Renal cortex interstitium (tissue), 11 donors: ENCODE results near the gene PFN1. TPM values are rescaled to one million over a fixed set of nuclear protein-coding genes. Genes with fewer than 3 reads are reported as not detected.

Experiments used
- DNase-seq, 11 donors: peaks; one replicate each; pipeline ENCODE4 v3.0.0-alpha.2; 2013; ENCODE audit warnings: low read depth in 9 of 11, low spot score in 4 of 11; ENCODE audit errors: extremely low read depth in 1 of 11
- polyA plus RNA-seq, 3 donors: library from polyadenylated mRNA; unstranded; fragments of 120-200 nt; gene quantifications; one replicate each; pipeline ENCODE4 v1.2.1, GENCODE V29; 2013; ENCODE audit not compliant: insufficient read length in 3 of 3

Gene PFN1
- polyA plus RNA-seq, 3 donors, result 350 to 480 (median 397) TPM

DNA sequence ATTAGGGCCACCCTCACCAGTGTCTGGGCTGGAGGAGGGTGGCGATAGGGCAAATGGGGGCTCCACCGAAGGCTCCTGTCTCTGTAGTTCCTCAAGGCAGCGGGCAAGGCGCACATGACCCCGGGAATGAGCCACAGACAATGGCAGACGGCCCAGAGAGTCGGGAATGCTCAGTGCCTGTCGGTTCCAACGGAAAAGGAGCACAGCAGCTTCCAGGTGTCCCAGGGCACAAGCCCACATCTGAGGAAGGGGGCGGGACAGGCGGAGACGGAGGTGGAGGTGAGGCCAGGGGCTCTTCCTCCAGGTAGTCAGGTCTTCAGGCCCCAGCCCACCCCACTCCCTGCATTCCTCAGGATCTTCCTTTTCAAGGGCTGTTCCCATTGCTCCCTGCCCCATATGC, 24.4 kb upstream of the PFN1 start:
- no peak for DNase-seq

DNA sequence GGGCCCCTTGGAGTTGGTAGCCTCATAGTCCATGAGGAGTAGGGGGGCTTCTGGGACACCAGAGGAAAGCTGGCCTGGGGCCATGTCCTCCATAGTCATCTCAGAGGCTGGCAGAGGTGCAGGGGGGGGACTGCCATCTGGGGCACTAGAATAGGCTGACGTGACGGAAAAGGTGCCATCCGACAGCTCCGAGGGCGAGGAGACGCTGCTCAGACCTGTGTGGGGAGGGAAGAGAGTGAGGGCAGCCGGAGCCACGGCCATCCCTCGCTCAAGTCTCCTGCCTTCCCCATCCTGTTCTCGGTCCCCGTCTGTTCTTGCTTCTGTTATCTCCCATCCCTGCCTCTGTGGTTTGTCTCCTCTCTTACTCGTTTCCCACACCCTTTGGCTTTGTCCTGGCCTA, 24.0 kb upstream of the PFN1 start:
- no peak for DNase-seq

GRCh38 chr17:4971826-4972225, 23.5 kb upstream of the PFN1 start:
- DNase-seq, result no peak

GRCh38 chr17:4970273-4970672, 21.9 kb upstream of the PFN1 start:
- DNase-seq, result no peak

GRCh38 chr17:4969551-4970173, 21.3 kb upstream of the PFN1 start:
- no peak for DNase-seq

DNA sequence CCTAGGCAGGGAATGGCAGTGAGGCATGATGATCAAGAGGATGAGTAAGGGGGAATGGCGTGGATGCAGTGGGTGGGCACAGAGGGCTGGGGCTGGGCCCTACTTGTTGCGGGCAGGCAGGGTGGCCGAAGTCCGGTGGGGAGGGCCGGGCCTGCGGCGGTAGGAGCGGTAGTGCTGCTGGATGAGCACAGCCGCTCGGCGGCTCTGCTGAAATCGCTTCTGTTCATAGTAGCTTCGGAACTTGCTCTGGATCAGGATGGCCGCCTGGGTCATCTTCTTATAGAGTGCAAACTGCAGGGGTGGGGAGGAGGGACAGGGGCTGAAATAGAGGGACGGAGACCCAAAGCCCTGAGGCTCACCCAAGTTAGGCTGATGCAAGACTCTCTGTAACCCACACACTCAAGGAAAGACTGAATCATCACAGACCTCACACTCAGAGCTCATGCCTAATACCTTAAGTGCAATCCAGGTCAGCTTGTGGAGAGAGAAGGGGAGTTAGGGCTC, 20.8 kb upstream of the PFN1 start:
- no peak for DNase-seq

- no peak for DNase-seq
Measured at GRCh38 chr17:4968486-4969046, 20.2 kb upstream of the PFN1 start.

GRCh38 chr17:4967539-4968485, 19.5 kb upstream of the PFN1 start, which contains the start of gene SPAG7:
SPAG7 (minus strand) TSS chr17:4967817; CDS start chr17:4967804, 13 bp downstream.
- peak; percentile 94 to 100 (median 96) for DNase-seq

GRCh38 chr17:4966844-4967538, 18.7 kb upstream of the PFN1 start:
- peak in 10 of 11 donors; percentile 96 to 100 (median 99) for DNase-seq

DNA sequence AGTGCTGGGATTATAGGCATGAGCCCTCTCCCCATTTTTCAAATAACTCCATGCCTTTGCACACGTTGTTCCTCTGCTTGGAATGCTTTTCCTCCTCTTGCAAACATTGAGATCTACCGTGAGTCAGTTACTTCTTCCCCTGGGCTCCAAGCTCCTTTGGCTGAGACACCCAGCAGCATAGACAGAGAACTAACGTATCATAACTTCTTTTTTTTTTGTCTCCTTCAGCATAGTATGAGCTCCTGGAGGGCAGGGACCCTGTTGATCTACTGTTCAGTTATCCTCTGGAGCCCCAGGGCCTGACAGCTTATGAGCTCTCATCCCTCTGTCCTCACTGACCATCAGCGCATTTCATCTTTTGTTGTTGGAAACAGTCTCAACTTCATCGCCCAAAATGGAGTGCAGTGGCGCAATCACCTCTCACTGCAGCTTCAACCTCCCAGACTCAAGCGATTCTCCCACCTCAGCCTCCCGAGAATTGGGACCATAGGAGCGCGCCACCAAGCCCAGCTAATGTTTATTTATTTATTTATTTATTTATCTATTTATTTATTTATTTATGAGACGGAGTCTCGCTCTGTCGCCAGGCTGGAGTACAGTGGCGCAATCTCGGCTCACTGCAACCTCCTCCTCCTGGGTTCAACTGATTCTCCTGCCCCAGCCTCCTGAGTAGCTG, 17.1 kb upstream of the PFN1 start:
- DNase-seq, result no peak

DNA sequence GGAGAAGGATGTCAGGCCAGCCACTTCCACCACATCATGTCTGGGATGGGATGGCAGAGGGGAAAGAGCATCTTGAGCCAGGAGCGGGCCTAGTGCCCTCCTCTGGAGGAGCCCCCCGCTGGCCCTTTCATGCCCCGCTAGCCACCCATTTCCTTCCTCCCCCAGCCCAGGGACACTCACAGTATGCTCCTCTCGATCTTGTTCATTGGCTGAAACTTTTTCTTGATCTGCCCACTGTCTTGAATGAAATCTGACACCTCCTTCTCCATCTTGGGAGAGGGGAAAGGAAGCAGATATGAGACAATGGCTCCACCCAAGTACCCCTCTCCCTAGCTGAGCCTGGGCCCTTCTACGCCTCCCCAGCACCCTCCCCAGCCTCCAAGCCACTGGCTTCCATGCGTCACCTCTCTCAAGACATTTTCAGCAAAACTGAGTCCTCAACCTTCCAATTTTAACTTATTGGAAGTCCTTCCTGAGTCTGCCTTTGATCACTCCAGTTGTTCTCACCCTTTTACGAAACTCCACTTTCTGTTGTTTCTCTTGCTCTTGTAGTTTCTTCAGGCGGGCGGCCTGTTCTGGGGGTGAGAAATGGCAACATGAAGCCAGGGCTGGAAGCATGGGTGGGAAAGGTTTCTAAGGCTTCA, 12.1 kb upstream of the PFN1 start:
- no peak for DNase-seq

- DNase-seq, result no peak
Measured at GRCh38 chr17:4959261-4959965, 11.1 kb upstream of the PFN1 start.

- no peak for DNase-seq
Measured at GRCh38 chr17:4958102-4958501, 9.8 kb upstream of the PFN1 start.

GRCh38 chr17:4956493-4957061, 8.2 kb upstream of the PFN1 start:
- no peak for DNase-seq

- DNase-seq, result no peak
Measured at GRCh38 chr17:4955091-4955490, 6.8 kb upstream of the PFN1 start.

- no peak for DNase-seq
Measured at GRCh38 chr17:4953451-4953961, 5.2 kb upstream of the PFN1 start.

- no peak for DNase-seq
Measured at GRCh38 chr17:4951486-4951885, 3.2 kb upstream of the PFN1 start.
